Measurements from ENCODE around the gene PHF5A.

PHF5A gene

DNA sequence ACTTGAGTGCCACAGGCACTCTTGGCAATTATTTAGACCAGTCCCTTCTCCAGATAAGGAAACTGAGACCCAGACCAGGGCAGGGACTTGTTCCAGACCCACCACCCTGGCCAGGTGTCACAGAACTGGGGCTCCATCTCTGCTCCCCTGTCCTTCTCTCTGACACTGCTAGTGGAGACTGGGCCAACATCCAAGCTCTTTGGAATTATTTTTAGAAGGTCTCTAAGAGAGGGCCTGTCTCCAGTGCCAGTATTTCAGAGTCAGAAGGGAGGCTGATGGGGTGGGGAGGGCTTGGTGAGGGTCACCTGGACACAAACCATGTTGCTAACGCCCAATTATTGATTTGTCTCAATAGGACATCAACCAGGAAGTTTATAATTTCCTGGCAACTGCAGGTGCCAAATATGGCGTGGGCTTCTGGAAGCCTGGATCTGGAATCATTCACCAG lies 43.1 kb upstream of the PHF5A start:
- no peak for ATAC-seq (ENCODE audit: insufficient read depth, low read depth)
- no peak for DNase-seq
- Histone ChIP-seq H3K4me1 (ENCODE audit: insufficient read depth, low read length) (no peaks in the 10 kb centered on the region), H3K27ac (ENCODE audit: low read length) (no peak overlapping the region), H3K4me2 (ENCODE audit: insufficient read depth, low read length) (no peak overlapping the region), H3K79me2 (ENCODE audit: insufficient read depth, low read length) (peaks cover 5% of the 10 kb centered on the region), H3K27me3 (ENCODE audit: insufficient read depth, low read length, poor library complexity) (no peaks in the 10 kb centered on the region), H3K4me3 (ENCODE audit: low read depth in 1 of 2, low read length in 2 of 2) (no peak overlapping the region), H4K20me1 (ENCODE audit: insufficient read depth, low read length) (peaks cover 22% of the 10 kb centered on the region; the same call in 1 of the 2 replicates), H3K9me3 (ENCODE audit: insufficient read depth, low read length, severe bottlenecking) (no peaks in the 10 kb centered on the region), H2AFZ (ENCODE audit: low read depth, low read length) (no peak overlapping the region), H3K9ac (ENCODE audit: low read depth, low read length) (no peak overlapping the region), H3K36me3 (ENCODE audit: insufficient read depth, low read length) (peaks cover 87% of the 10 kb centered on the region)
- TF ChIP-seq EZH2 (IDR thresholded peaks at IDR 0.05; ENCODE audit: borderline replicate concordance, low read depth, low read length, severe bottlenecking), result no peak
- TF ChIP-seq, protein P1, sequence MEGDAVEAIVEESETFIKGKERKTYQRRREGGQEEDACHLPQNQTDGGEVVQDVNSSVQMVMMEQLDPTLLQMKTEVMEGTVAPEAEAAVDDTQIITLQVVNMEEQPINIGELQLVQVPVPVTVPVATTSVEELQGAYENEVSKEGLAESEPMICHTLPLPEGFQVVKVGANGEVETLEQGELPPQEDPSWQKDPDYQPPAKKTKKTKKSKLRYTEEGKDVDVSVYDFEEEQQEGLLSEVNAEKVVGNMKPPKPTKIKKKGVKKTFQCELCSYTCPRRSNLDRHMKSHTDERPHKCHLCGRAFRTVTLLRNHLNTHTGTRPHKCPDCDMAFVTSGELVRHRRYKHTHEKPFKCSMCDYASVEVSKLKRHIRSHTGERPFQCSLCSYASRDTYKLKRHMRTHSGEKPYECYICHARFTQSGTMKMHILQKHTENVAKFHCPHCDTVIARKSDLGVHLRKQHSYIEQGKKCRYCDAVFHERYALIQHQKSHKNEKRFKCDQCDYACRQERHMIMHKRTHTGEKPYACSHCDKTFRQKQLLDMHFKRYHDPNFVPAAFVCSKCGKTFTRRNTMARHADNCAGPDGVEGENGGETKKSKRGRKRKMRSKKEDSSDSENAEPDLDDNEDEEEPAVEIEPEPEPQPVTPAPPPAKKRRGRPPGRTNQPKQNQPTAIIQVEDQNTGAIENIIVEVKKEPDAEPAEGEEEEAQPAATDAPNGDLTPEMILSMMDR (IDR thresholded peaks at IDR 0.05; ENCODE audit: borderline replicate concordance, extremely low read depth, low read length, poor library complexity, severe bottlenecking), result no peak

DNA sequence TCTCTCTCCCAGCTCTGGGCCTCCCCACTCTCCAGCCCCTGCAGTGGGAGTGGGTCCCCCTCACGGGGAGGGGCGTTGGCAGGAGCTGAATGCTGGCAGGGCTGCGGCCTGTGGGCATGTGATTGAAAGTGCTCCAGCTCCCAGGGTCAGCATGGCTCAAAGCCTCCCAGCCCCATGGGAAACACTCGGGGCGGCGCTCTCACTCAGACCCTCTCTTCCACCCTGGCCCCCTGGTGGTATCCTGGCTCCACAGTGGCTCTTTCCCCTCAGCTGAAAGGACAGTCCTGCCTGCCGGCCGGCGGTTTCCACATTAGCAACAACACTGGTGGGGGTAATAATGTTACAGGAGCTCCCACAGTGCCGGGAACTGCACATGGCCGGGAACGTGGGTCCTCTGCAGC lies 40.3 kb upstream of the PHF5A start:
- H3K4me2 ChIP-seq (ENCODE audit: insufficient read depth, low read length), result no peak overlapping the region
- TF ChIP-seq EZH2 (IDR thresholded peaks at IDR 0.05; ENCODE audit: borderline replicate concordance, low read depth, low read length, severe bottlenecking), result no peak
- TF ChIP-seq, protein P1 (IDR thresholded peaks at IDR 0.05; ENCODE audit: borderline replicate concordance, extremely low read depth, low read length, poor library complexity, severe bottlenecking), result no peak
- H4K20me1 ChIP-seq (ENCODE audit: insufficient read depth, low read length), result peaks cover 19% of the 10 kb centered on the region; the same call in 1 of the 2 replicates
- ATAC-seq (ENCODE audit: insufficient read depth, low read depth) (no peak), DNase-seq (no peak)
- H3K9me3 ChIP-seq (ENCODE audit: insufficient read depth, low read length, severe bottlenecking), result no peaks in the 10 kb centered on the region
- no peaks in the 10 kb centered on the region for H3K27me3 ChIP-seq (ENCODE audit: insufficient read depth, low read length, poor library complexity)
- H3K4me1 ChIP-seq (ENCODE audit: insufficient read depth, low read length), result no peaks in the 10 kb centered on the region
- peaks cover 68% of the 10 kb centered on the region for H3K36me3 ChIP-seq (ENCODE audit: insufficient read depth, low read length)
- H3K27ac ChIP-seq (ENCODE audit: low read length), result no peak overlapping the region
- peaks cover 19% of the 10 kb centered on the region for H3K79me2 ChIP-seq (ENCODE audit: insufficient read depth, low read length)
- no peak overlapping the region for H2AFZ ChIP-seq (ENCODE audit: low read depth, low read length)
- H3K9ac ChIP-seq (ENCODE audit: low read depth, low read length), result no peak overlapping the region
- no peak overlapping the region for H3K4me3 ChIP-seq (ENCODE audit: low read depth in 1 of 2, low read length in 2 of 2)

DNA sequence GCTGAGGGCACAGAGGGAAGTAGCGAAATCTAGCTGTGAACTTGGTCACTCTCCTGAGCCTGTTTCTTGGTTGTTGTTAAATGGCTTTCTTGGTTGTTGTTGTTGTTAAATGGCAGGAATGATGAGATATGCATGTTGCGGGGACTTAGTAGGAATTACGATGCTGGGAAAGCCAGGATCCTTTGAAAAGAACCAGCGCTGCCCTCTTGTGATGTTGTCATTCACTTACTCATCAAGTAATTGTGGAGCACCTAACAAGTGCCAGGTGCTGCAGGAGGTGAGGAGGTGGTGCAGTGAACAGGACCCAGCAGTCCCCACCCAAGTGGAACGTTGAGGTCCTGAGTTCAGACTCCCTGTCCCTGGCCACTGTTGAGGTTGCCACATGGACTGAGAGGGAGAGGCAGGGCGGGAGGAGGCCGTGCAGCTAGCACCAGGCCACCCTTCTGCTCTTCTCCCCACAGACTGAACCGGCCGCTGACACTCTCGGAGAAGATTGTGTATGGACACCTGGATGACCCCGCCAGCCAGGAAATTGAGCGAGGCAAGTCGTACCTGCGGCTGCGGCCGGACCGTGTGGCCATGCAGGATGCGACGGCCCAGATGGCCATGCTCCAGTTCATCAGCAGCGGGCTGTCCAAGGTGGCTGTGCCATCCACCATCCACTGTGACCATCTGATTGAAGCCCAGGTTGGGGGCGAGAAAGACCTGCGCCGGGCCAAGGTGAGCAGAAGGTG lies 39.0 kb upstream of the PHF5A start:
- H3K27me3 ChIP-seq (ENCODE audit: insufficient read depth, low read length, poor library complexity), result no peaks in the 10 kb centered on the region
- no peaks in the 10 kb centered on the region for H3K4me1 ChIP-seq (ENCODE audit: insufficient read depth, low read length)
- H3K9me3 ChIP-seq (ENCODE audit: insufficient read depth, low read length, severe bottlenecking), result no peaks in the 10 kb centered on the region
- no peak overlapping the region for H3K27ac ChIP-seq (ENCODE audit: low read length)
- no peak overlapping the region for H3K4me3 ChIP-seq (ENCODE audit: low read depth in 1 of 2, low read length in 2 of 2)
- ATAC-seq (ENCODE audit: insufficient read depth, low read depth) (no peak), DNase-seq (no peak)
- no peak overlapping the region for H2AFZ ChIP-seq (ENCODE audit: low read depth, low read length)
- H3K36me3 ChIP-seq (ENCODE audit: insufficient read depth, low read length), result peaks cover 60% of the 10 kb centered on the region
- no peak for TF ChIP-seq EZH2 (IDR thresholded peaks at IDR 0.05; ENCODE audit: borderline replicate concordance, low read depth, low read length, severe bottlenecking)
- TF ChIP-seq, protein P1 (IDR thresholded peaks at IDR 0.05; ENCODE audit: borderline replicate concordance, extremely low read depth, low read length, poor library complexity, severe bottlenecking), result no peak
- peaks cover 19% of the 10 kb centered on the region; the same call in 1 of the 2 replicates for H4K20me1 ChIP-seq (ENCODE audit: insufficient read depth, low read length)
- no peak overlapping the region for H3K4me2 ChIP-seq (ENCODE audit: insufficient read depth, low read length)
- H3K79me2 ChIP-seq (ENCODE audit: insufficient read depth, low read length), result peaks cover 19% of the 10 kb centered on the region
- no peak overlapping the region for H3K9ac ChIP-seq (ENCODE audit: low read depth, low read length)
